ENCODE data around the gene C10orf120.

The C10orf120 gene

DNA sequence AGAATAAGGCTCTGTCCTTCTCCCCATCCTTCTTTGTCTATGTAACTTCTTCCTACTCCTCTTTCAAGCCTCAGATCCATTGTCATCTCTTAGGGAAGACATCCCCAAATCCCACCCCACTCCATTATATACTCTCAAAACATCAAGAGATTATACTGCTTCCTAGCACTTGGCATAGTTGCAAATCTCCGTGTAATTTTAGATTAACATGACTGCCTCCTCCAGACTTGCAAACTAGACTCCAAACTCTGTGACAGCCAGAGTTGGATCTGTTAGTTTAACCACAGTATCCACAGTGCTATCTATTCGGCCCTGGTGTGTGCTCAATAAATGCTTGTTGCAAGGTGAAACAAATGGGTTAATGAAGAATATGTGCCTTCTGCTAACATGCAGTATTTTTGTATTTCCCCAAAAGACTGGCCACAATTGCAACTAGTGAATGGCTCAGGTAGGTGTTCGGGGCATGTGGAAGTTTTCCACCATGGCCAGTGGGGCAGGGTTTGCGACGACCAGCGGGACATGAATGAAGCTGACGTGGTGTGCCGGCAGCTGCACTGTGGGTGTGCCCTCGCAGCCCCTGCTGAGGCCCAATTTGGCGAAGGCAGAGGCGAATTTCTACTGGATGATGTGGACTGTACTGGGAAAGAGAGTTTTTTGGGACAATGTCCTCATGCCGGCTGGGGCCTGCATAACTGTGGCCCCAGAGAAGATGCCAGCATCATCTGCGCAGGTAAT, 34.5 kb upstream of the C10orf120 start:
- no peaks in the 10 kb centered on the region for H3K9me3 Mint-ChIP-seq
- no peak overlapping the region for H3K4me3 Mint-ChIP-seq
- no peaks in the 10 kb centered on the region for H3K36me3 Mint-ChIP-seq (ENCODE audit: low read depth)

DNA sequence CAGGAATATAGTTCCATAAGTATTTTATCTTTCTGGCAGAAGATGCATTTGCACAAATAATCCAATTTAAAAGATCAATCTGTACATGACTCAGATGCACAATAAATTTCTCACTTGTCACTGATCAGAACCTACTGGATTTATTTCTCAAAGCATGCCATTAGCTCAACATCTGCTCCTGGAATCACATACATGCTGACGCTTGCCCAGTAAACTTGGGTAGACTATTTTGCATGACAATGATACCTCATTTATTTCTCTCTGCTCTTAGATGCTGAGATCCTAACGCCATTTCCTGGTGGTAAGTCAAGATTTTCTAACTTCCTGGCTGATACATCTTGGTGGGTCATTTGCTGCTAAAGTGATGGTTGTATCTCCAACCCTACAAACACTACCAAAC, 33.8 kb upstream of the C10orf120 start:
- Mint-ChIP-seq H3K27ac (no peak overlapping the region), H3K36me3 (ENCODE audit: low read depth) (no peaks in the 10 kb centered on the region), H3K9me3 (no peaks in the 10 kb centered on the region), H3K27me3 (ENCODE audit: low read depth, poor library complexity) (peaks cover 20% of the 10 kb centered on the region), H3K4me3 (no peak overlapping the region), H3K4me1 (no peaks in the 10 kb centered on the region)
- no peak for DNase-seq
- TF ChIP-seq, protein P1, sequence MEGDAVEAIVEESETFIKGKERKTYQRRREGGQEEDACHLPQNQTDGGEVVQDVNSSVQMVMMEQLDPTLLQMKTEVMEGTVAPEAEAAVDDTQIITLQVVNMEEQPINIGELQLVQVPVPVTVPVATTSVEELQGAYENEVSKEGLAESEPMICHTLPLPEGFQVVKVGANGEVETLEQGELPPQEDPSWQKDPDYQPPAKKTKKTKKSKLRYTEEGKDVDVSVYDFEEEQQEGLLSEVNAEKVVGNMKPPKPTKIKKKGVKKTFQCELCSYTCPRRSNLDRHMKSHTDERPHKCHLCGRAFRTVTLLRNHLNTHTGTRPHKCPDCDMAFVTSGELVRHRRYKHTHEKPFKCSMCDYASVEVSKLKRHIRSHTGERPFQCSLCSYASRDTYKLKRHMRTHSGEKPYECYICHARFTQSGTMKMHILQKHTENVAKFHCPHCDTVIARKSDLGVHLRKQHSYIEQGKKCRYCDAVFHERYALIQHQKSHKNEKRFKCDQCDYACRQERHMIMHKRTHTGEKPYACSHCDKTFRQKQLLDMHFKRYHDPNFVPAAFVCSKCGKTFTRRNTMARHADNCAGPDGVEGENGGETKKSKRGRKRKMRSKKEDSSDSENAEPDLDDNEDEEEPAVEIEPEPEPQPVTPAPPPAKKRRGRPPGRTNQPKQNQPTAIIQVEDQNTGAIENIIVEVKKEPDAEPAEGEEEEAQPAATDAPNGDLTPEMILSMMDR (IDR thresholded peaks at IDR 0.05), result no peak

More for the DNA sequence above, 34.5 kb upstream of the C10orf120 start:
- H3K27me3 Mint-ChIP-seq (ENCODE audit: low read depth, poor library complexity), result peaks cover 22% of the 10 kb centered on the region
- no peaks in the 10 kb centered on the region for H3K4me1 Mint-ChIP-seq
- TF ChIP-seq, protein P1 (IDR thresholded peaks at IDR 0.05), result no peak
- no peak overlapping the region for H3K27ac Mint-ChIP-seq
- no peak for DNase-seq

DNA sequence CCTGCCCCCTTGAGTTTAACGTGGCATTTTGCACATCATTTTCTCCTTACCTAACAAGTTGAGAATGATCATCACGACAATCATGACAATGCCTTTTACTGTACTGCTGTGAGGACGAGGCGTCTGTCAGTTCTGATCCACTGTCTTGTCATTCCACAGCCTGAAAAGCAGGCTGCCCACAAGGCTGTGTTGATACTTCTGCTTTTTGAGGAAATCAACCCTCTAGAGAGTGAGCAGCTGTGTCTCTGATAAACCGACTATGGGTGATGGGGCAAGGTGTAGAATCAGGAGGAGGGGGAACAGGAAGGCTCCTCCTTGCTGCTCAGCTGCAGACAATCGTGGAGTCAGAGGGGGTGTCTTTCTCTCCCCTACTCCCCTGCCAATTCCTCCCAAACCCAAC, 30.6 kb upstream of the C10orf120 start:
- TF ChIP-seq, protein P1 (IDR thresholded peaks at IDR 0.05), result no peak

DNA sequence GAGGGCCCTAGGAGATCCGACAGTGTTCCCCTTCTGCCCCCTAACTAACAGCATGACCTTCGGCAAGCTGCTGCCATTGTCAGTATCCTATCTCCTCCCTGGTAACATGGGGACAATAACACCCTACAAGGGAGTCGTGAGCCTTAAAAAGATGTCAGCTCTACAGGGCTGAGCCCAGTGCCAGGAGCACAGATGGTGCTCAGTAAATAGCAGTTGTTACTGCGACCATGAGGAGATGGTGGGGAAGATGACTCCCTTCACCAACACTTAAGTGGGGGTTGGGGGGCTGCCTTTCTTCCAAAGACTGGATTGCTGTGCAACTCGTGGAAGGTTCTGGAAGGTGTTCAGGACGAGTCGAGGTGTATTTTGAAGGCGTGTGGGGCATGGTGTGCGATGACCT, 29.5 kb upstream of the C10orf120 start:
- no peak overlapping the region for H3K27ac Mint-ChIP-seq

More for the DNA sequence above, 30.6 kb upstream of the C10orf120 start:
- Mint-ChIP-seq H3K27me3 (ENCODE audit: low read depth, poor library complexity) (peaks cover 16% of the 10 kb centered on the region), H3K27ac (no peak overlapping the region), H3K4me1 (no peaks in the 10 kb centered on the region), H3K4me3 (no peak overlapping the region), H3K36me3 (ENCODE audit: low read depth) (no peaks in the 10 kb centered on the region), H3K9me3 (no peaks in the 10 kb centered on the region)
- no peak for DNase-seq

DNA sequence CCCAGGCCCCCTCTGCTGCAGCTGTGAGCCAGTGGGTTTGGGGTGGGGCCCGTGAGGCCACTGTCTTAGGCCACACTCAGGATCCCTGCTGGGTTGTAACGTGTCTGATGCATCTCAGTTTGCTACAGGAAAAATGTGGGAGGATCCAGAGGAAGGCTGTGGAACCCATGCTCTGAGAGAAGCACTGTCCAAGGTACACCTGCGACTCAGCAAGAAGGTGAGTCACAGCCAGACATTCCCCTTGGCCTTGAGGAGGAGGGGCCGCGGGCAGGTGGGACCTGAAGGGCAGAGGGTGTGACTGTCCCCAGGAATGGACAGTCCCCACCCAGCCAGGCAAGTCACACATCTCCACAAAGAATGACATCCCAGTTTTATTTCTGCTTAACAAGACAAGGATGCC, 27.8 kb upstream of the C10orf120 start:
- Mint-ChIP-seq H3K27me3 (ENCODE audit: low read depth, poor library complexity) (peaks cover 13% of the 10 kb centered on the region), H3K4me1 (no peaks in the 10 kb centered on the region), H3K27ac (no peak overlapping the region), H3K9me3 (no peaks in the 10 kb centered on the region), H3K36me3 (ENCODE audit: low read depth) (no peaks in the 10 kb centered on the region), H3K4me3 (no peak overlapping the region)
- no peak for DNase-seq
- TF ChIP-seq, protein P1 (IDR thresholded peaks at IDR 0.05), result no peak

More for the DNA sequence above, 29.5 kb upstream of the C10orf120 start:
- Mint-ChIP-seq H3K4me1 (no peaks in the 10 kb centered on the region), H3K36me3 (ENCODE audit: low read depth) (no peaks in the 10 kb centered on the region), H3K4me3 (no peak overlapping the region), H3K27me3 (ENCODE audit: low read depth, poor library complexity) (peaks cover 16% of the 10 kb centered on the region), H3K9me3 (no peaks in the 10 kb centered on the region)
- TF ChIP-seq, protein P1 (IDR thresholded peaks at IDR 0.05), result no peak
- DNase-seq, result no peak

DNA sequence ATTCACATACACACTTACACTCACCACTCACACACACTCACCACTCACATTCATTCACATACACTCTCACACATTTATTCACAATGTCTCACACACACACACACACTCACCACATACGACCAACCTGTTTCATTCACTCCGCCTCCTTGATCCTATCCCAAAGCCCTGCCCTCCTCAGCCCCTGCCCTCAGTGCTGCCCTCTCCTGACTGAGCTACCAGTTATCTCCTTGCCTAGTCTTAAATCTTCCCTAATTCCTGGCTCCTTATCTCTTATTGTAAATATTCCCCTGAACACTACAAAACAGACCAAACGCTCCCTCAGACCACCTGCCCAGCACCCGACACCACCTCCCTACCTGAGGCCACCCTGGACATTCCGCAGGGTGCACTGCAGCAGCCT, 26.1 kb upstream of the C10orf120 start:
- Mint-ChIP-seq H3K9me3 (no peaks in the 10 kb centered on the region), H3K4me1 (no peaks in the 10 kb centered on the region), H3K27me3 (ENCODE audit: low read depth, poor library complexity) (peaks cover 13% of the 10 kb centered on the region), H3K36me3 (ENCODE audit: low read depth) (no peaks in the 10 kb centered on the region), H3K27ac (no peak overlapping the region), H3K4me3 (no peak overlapping the region)
- DNase-seq, result no peak
- TF ChIP-seq, protein P1 (IDR thresholded peaks at IDR 0.05), result no peak

Data from nephron progenitor cell (in vitro differentiated cells).